Heart left ventricle (tissue), 16 donors: Measurements from ENCODE around the gene MEF2A. TPM values are rescaled to one million over a fixed set of nuclear protein-coding genes. Genes with fewer than 3 reads are reported as not detected.

Experiments
- ATAC-seq, 4 donors: fragments of 200-7000 bp; cut with Tn5 transposase; one replicate each; pipeline ENCODE4 v1.9.1; 2020 to 2022; ENCODE audit warnings: moderate library complexity in 4 of 4, mild to moderate bottlenecking in 3 of 4, moderate number of reproducible peaks in 1 of 4
- DNase-seq, 5 donors: peaks; one replicate each; pipeline ENCODE4 v3.0.0-alpha.2; 2020
- H3K27ac ChIP-seq, 12 donors: fragments of 200-600 bp; sonication (generic) in 4 of 12; one replicate each; pipeline versions ENCODE4 v1.5.0 to v1.8.0; 2016 to 2022; ENCODE audit warnings: mild to moderate bottlenecking in 2 of 12
- H3K27me3 ChIP-seq, 9 donors: fragments of 200-600 bp; sonication (generic) in 2 of 9; one replicate each; pipeline versions ENCODE4 v1.5.1 to v1.8.0; 2016 to 2022; ENCODE audit warnings: mild to moderate bottlenecking in 3 of 9
- H3K36me3 ChIP-seq, 9 donors: fragments of 200-600 bp; sonication (generic) in 2 of 9; one replicate each; pipeline versions ENCODE4 v1.5.0 to v1.8.0; 2018 to 2022; ENCODE audit warnings: mild to moderate bottlenecking in 2 of 9
- H3K4me1 ChIP-seq, 12 donors: fragments of 200-600 bp; sonication (generic) in 4 of 12; one replicate each; pipeline versions ENCODE4 v1.5.0 to v1.8.0; 2016 to 2022; ENCODE audit warnings: mild to moderate bottlenecking in 3 of 12
- H3K4me3 ChIP-seq, 12 donors: fragments of 200-600 bp; sonication (generic) in 4 of 12; one replicate each; pipeline versions ENCODE4 v1.5.0 to v1.8.0; 2017 to 2022; ENCODE audit warnings: mild to moderate bottlenecking in 9 of 12, moderate library complexity in 4 of 12
- H3K9me3 ChIP-seq, 12 donors: fragments of 200-600 bp; sonication (generic) in 4 of 12; one replicate each; pipeline versions ENCODE4 v1.5.0 to v1.8.0; 2016 to 2022; ENCODE audit warnings: mild to moderate bottlenecking in 1 of 12
- CTCF ChIP-seq, 12 donors: fragments of 200-600 bp; sonication (generic) in 4 of 12; IDR thresholded peaks; one replicate each; pipeline versions ENCODE4 v1.5.0 to v1.8.0; 2018 to 2022; ENCODE audit warnings: antibody characterized with exemption in 12 of 12, mild to moderate bottlenecking in 5 of 12
- POLR2A ChIP-seq, 2 donors: fragments of 450-650 bp; IDR thresholded peaks; one replicate each; pipeline ENCODE4 v1.6.1; 2017; ENCODE audit warnings: antibody characterized with exemption in 2 of 2, mild to moderate bottlenecking in 2 of 2, moderate library complexity in 2 of 2
- WGBS, 4 donors: extraction: QIAGEN DNeasy Blood & Tissue Kit in 2 of 4; methylation state at CpG; one replicate each; pipeline versions ENCODE4 v1.1.5 to v1.1.7; 2013 to 2018; 5-methylcytosine and 5-hydroxymethylcytosine counted together
- intact Hi-C, 10 donors: fragments of 100-400 bp; cut with DNase I; formaldehyde crosslinking; loops; one replicate each; pipeline versions ENCODE4 v1.11.1 to v1.14.2; 2022
- polyA plus RNA-seq, 2 donors: library from polyadenylated mRNA; stranded (reverse); fragments of 200-250 nt; gene quantifications; one replicate each; pipeline ENCODE4 v1.2.3, GENCODE V29; 2013
- total RNA-seq, 9 donors: library from RNA; depleted of rRNA in 2 of 9; stranded (reverse); fragments of >200 nt in 2 of 9; fragmentation: NEBNext Ultra II Directional in 3 of 9; extraction: Animal tissue kit (Norgen Biotek cat#: 25700) in 3 of 9; gene quantifications; one replicate each; pipeline versions ENCODE4 v1.1.0 to v1.2.4, GENCODE V29; 2016 to 2023
- donor health status: ischemic (EF 13 %, LVEDD 7.1; RV severe dilation, severe dysfunction).
- donor health status: healthy with polysubstance abuse.
- donor health status: DM: no; HTN: yes; CAD: no.
- donor health status: DM: no; HTN: no; CAD: no.
- donor health status: ischemic (EF 25% LVEDD 6.9; RV normal size, moderate dysfunction).
- donor health status: ischemic (EF 25% LVEDD 5.7; RV mildly dilated, moderate dysfunction).
- donor health status: healthy.
- donor health status: DM: yes; HTN: yes; CAD: no.
- donor health status: ischemic (EF 35%, LVEDD 5.7; RV mildly dilated, moderate dysfunction).
- donor health status: nonischemic (EF 11% LVEDD 7.7; RV severe dilation, severe dysfunction).
- donor health status: DM: yes; HTN: yes; CAD: no.
- donor health status: PGD.
- donor health status: ischemic (EF 29% LVEDD 5.4; RV normal size, mild dysfunction).
- donor health status: nonischemic (EF 23%, LVEDD 6.1; RV moderate dilation, normal function).

Gene MEF2A
- total and polyA plus RNA-seq, 11 donors, result 53.4 to 192 (median 153) TPM

GRCh38 chr15:99721104-99721778, 155.5 kb downstream of the MEF2A start:
- 68 to 79% (median 72%) methylated on average over 3 of the region's 3 CpGs for WGBS, 4 donors
- peaks cover 8 to 50% (median 30%) of the 10 kb centered on the region in 12 donors for H3K4me1 ChIP-seq
- no peaks in the 10 kb centered on the region for H3K27me3 ChIP-seq
- intact Hi-C loops, result loop anchor here in 2 of 10 donors (5.0 to 10.0 kb wide), 2 partner anchors 439 to 446 kb away; no protein-coding TSS in a partner anchor
- DNase-seq (no peak), ATAC-seq (no peak)
- no peak overlapping the region for H3K4me3 ChIP-seq
- no peak overlapping the region for H3K27ac ChIP-seq
- H3K9me3 ChIP-seq, result no peaks in the 10 kb centered on the region
- no peak for TF ChIP-seq POLR2A (IDR thresholded peaks at IDR 0.05)
- no peak for TF ChIP-seq CTCF (IDR thresholded peaks at IDR 0.05)
- H3K36me3 ChIP-seq, result peaks cover 0 to 11% (median 0%) of the 10 kb centered on the region in 9 donors

- no peak overlapping the region for H3K4me3 ChIP-seq
- ATAC-seq, result no peak
- no peak for TF ChIP-seq POLR2A (IDR thresholded peaks at IDR 0.05)
- no peak for TF ChIP-seq CTCF (IDR thresholded peaks at IDR 0.05)
- H3K4me1 ChIP-seq, result peaks cover 1 to 44% (median 24%) of the 10 kb centered on the region in 12 donors
- no peaks in the 10 kb centered on the region for H3K27me3 ChIP-seq
- no peak for DNase-seq
- intact Hi-C loops, result loop anchor here in 2 of 10 donors (5.0 to 10.0 kb wide), 2 partner anchors 440 to 447 kb away; no protein-coding TSS in a partner anchor
- 92 to 97% (median 94%) methylated on average over 4 of the region's 4 CpGs for WGBS, 4 donors
- H3K36me3 ChIP-seq, result peaks cover 0 to 13% (median 0%) of the 10 kb centered on the region in 9 donors
- H3K27ac ChIP-seq, result no peak overlapping the region
- no peaks in the 10 kb centered on the region for H3K9me3 ChIP-seq
Observed at GRCh38 chr15:99721896-99722295, 156.1 kb downstream of the MEF2A start.

GRCh38 chr15:99722406-99722805, 156.6 kb downstream of the MEF2A start:
- Histone ChIP-seq H3K4me3 (no peak overlapping the region), H3K27ac (no peak overlapping the region), H3K27me3 (no peaks in the 10 kb centered on the region), H3K9me3 (no peaks in the 10 kb centered on the region), H3K4me1 (peaks cover 0 to 39% (median 20%) of the 10 kb centered on the region in 12 donors), H3K36me3 (peaks cover 0 to 17% (median 0%) of the 10 kb centered on the region in 9 donors)
- DNase-seq, result no peak
- no peak for ATAC-seq
- intact Hi-C loops, result loop anchor here in 2 of 10 donors (5.0 to 10.0 kb wide), 2 partner anchors 440 to 448 kb away; no protein-coding TSS in a partner anchor
- no peak for TF ChIP-seq POLR2A (IDR thresholded peaks at IDR 0.05)
- TF ChIP-seq CTCF (IDR thresholded peaks at IDR 0.05), result no peak
- 95 to 98% (median 97%) methylated on average over 3 of the region's 3 CpGs for WGBS, 4 donors

GRCh38 chr15:99726333-99726732, 160.5 kb downstream of the MEF2A start:
- Histone ChIP-seq H3K9me3 (no peaks in the 10 kb centered on the region), H3K4me1 (peaks cover 0 to 36% (median 11%) of the 10 kb centered on the region in 12 donors), H3K4me3 (no peak overlapping the region), H3K27ac (no peak overlapping the region), H3K36me3 (peaks cover 0 to 27% (median 14%) of the 10 kb centered on the region in 9 donors), H3K27me3 (no peaks in the 10 kb centered on the region)
- TF ChIP-seq CTCF (IDR thresholded peaks at IDR 0.05), result no peak
- no peak for TF ChIP-seq POLR2A (IDR thresholded peaks at IDR 0.05)
- intact Hi-C loops, result loop anchor here in 2 of 10 donors (5.0 to 10.0 kb wide), 2 partner anchors 439 to 452 kb away; no protein-coding TSS in a partner anchor
- no peak for DNase-seq
- ATAC-seq, result no peak
- WGBS, 4 donors, result 82 to 91% (median 88%) methylated on average over 7 of the region's 7 CpGs
